Liver (tissue), 9 donors: ENCODE measurements around the gene CBLL2. TPM values are rescaled to one million over a fixed set of nuclear protein-coding genes. Genes with fewer than 3 reads are reported as not detected.

Experiments
- DNase-seq: peaks from one replicate; pipeline ENCODE4 v3.0.0-alpha.2; 2017; ENCODE audit warnings: low spot score
- H3K27ac ChIP-seq, 2 donors: one replicate each; pipeline ENCODE4 v1.7.0; 2013; ENCODE audit warnings: inconsistent platforms in 2 of 2, low read length in 2 of 2, control low read depth in 1 of 2, low read depth in 1 of 2, mild to moderate bottlenecking in 1 of 2
- H3K27me3 ChIP-seq, 4 donors: one replicate each; pipeline versions ENCODE4 v1.6.1 to v1.7.0; 2013; ENCODE audit warnings: low read length in 3 of 4, inconsistent platforms in 1 of 4, mild to moderate bottlenecking in 1 of 4, moderate library complexity in 1 of 4; ENCODE audit not compliant: control insufficient read depth in 4 of 4, insufficient read depth in 4 of 4
- H3K36me3 ChIP-seq, 4 donors: one replicate each; pipeline versions ENCODE4 v1.6.1 to v1.7.0; 2013; ENCODE audit warnings: low read length in 3 of 4, mild to moderate bottlenecking in 3 of 4, low read depth in 1 of 4, moderate library complexity in 1 of 4; ENCODE audit not compliant: control insufficient read depth in 4 of 4, insufficient read depth in 3 of 4
- H3K4me1 ChIP-seq, 4 donors: one replicate each; pipeline versions ENCODE4 v1.6.1 to v1.7.0; 2013; ENCODE audit warnings: low read length in 3 of 4, mild to moderate bottlenecking in 3 of 4, moderate library complexity in 1 of 4; ENCODE audit not compliant: control insufficient read depth in 4 of 4, insufficient read depth in 4 of 4
- H3K4me3 ChIP-seq, 3 donors: one replicate each; pipeline versions ENCODE4 v1.6.1 to v1.7.0; 2013; ENCODE audit warnings: low read length in 3 of 3, control low read depth in 1 of 3, low read depth in 1 of 3, mild to moderate bottlenecking in 1 of 3
- H3K9ac ChIP-seq, 2 donors: one replicate each; pipeline ENCODE4 v1.7.0; 2013; ENCODE audit warnings: low read length in 2 of 2, mild to moderate bottlenecking in 2 of 2, moderate library complexity in 2 of 2, control low read depth in 1 of 2, low read depth in 1 of 2
- H3K9me3 ChIP-seq, 4 donors: one replicate each; pipeline versions ENCODE4 v1.6.1 to v1.7.0; 2013; ENCODE audit warnings: low read length in 3 of 4; ENCODE audit not compliant: control insufficient read depth in 4 of 4
- EGR1 ChIP-seq, 2 donors: IDR thresholded peaks; 2 replicates each; pipeline ENCODE4 v1.6.1; 2016 to 2018; ENCODE audit warnings: antibody characterized with exemption in 2 of 2, low read depth in 2 of 2
- FOXA1 ChIP-seq: IDR thresholded peaks from 2 replicates; pipeline ENCODE4 v1.6.1; 2016; ENCODE audit warnings: antibody characterized with exemption
- FOXA2 ChIP-seq: IDR thresholded peaks from 2 replicates; pipeline ENCODE4 v1.6.1; 2016; ENCODE audit warnings: antibody characterized with exemption
- GABPA ChIP-seq, 2 donors: IDR thresholded peaks in 1 of 2; conservative IDR thresholded peaks in 1 of 2; 2 replicates each; pipeline ENCODE4 v1.6.1; 2016; ENCODE audit warnings: antibody characterized with exemption in 2 of 2, mild to moderate bottlenecking in 1 of 2, moderate library complexity in 1 of 2
- HNF4A ChIP-seq, 2 donors: conservative IDR thresholded peaks; 2 replicates each; pipeline ENCODE4 v1.6.1; 2016; ENCODE audit warnings: antibody characterized with exemption in 2 of 2, mild to moderate bottlenecking in 2 of 2
- JUND ChIP-seq, 2 donors: IDR thresholded peaks; 2 replicates each; pipeline ENCODE4 v1.6.1; 2016; ENCODE audit warnings: antibody characterized with exemption in 2 of 2
- MAX ChIP-seq: IDR thresholded peaks from 2 replicates; pipeline ENCODE4 v1.6.1; 2016; ENCODE audit warnings: antibody characterized with exemption
- NR2F2 ChIP-seq: IDR thresholded peaks from 2 replicates; pipeline ENCODE4 v1.6.1; 2016; ENCODE audit warnings: antibody characterized with exemption
- SP1 ChIP-seq: IDR thresholded peaks from 2 replicates; pipeline ENCODE4 v1.6.1; 2018; ENCODE audit warnings: antibody characterized with exemption, mild to moderate bottlenecking
- TAF1 ChIP-seq: conservative IDR thresholded peaks from 2 replicates; pipeline ENCODE4 v1.6.1; 2016; ENCODE audit warnings: antibody characterized with exemption, mild to moderate bottlenecking
- YY1 ChIP-seq: IDR thresholded peaks from 2 replicates; pipeline ENCODE4 v1.6.1; 2016; ENCODE audit warnings: antibody characterized with exemption, mild to moderate bottlenecking
- ZBTB33 ChIP-seq: IDR thresholded peaks from 2 replicates; pipeline ENCODE4 v1.6.1; 2016; ENCODE audit warnings: antibody characterized with exemption
- WGBS: extraction: QIAGEN DNeasy Blood & Tissue Kit; methylation state at CpG from one replicate; pipeline ENCODE4 v1.1.7; 2013; 5-methylcytosine and 5-hydroxymethylcytosine counted together
- polyA plus RNA-seq, 2 donors: library from polyadenylated mRNA; stranded (reverse) in 1 of 2; unstranded in 1 of 2; fragments of 200-250 nt in 1 of 2; fragments of >200 nt in 1 of 2; fragmentation: Nextera tagmentation in 1 of 2; extraction: Ambion mirVana in 1 of 2; gene quantifications; one replicate each; pipeline versions ENCODE4 v1.2.1 to v1.2.3, GENCODE V29; 2013 to 2015
- total RNA-seq, 2 donors: library from RNA; depleted of rRNA; stranded (reverse); fragments of >200 nt; gene quantifications; one replicate each; pipeline ENCODE4 v1.2.3, GENCODE V29; 2014
- TF ChIP-seq, protein P1 (sequence below): IDR thresholded peaks from 2 replicates; pipeline ENCODE4 v1.6.1; 2016; ENCODE audit warnings: antibody characterized with exemption, mild to moderate bottlenecking
- donor health status: healthy.
- donor health status: healthy.
- donor health status: healthy.
- donor health status: healthy.
- donor health status: healthy.

The CBLL2 gene
- total and polyA plus RNA-seq, 4 donors, result not detected

GRCh38 chrX:22247169-22247568 is 25.5 kb upstream of the CBLL2 start:
- Histone ChIP-seq H3K4me3 (no peak overlapping the region), H3K27ac (no peak overlapping the region), H3K4me1 (no peaks in the 10 kb centered on the region), H3K27me3 (peaks cover 0 to 5% (median 0%) of the 10 kb centered on the region in 4 donors), H3K36me3 (no peaks in the 10 kb centered on the region), H3K9me3 (no peaks in the 10 kb centered on the region), H3K9ac (no peak overlapping the region)
- no peak for DNase-seq
- WGBS, result 50% methylated on average over 1 of the region's 1 CpG
- TF ChIP-seq JUND (IDR thresholded peaks at IDR 0.05) (no peak), GABPA (IDR thresholded peaks at IDR 0.05 in 1 of 2, conservative IDR thresholded peaks at IDR 0.05 in 1 of 2) (no peak), EGR1 (IDR thresholded peaks at IDR 0.05; ENCODE audit: low read depth in 2 of 2) (no peak), HNF4A (conservative IDR thresholded peaks at IDR 0.05) (no peak), FOXA1 (no peak), SP1 (no peak), MAX (no peak), FOXA2 (no peak), TAF1 (no peak), NR2F2 (no peak)

DNA sequence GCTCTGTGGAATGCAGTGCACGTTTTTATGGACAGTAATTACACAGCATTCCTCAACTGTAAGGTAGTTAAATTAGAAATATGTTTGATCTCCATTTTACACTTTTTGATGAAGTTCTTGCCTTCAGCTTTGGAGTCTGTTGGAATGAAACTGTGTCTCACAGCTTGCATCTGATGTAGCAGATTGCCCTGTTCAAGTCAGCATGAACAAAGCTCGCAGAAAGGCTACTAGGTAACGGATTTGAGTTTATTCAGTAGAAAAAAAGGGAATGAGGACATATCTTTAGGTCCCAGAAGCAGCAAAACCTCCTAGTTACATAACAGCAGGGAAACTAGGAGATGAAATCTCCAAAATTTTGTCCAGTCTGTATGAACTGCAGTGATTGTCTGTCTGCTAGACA is 24.3 kb upstream of the CBLL2 start:
- 62% methylated on average over 3 of the region's 3 CpGs for WGBS
- TF ChIP-seq HNF4A (conservative IDR thresholded peaks at IDR 0.05) (no peak), ZBTB33 (no peak), TAF1 (no peak), FOXA1 (no peak)

DNA sequence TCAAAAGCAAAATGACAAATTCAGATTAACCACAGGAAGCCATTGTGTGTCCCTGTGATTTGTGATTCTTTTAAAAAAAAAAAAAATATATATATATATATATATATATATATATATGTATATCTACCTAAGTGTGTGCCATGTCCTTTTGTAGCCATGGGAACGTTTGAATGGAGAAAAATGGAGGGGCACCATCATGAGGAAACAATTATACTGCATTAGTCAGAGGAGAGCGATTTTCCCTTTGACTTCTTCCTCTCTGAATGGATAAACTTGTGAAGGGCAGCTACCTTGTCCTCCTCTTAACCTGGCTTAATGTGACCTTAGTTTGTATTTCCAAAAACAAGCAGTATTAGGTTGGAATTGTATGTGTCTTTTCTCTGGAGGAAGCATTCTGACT is 23.3 kb upstream of the CBLL2 start:
- Histone ChIP-seq H3K36me3 (no peaks in the 10 kb centered on the region), H3K9me3 (no peaks in the 10 kb centered on the region), H3K27me3 (peaks cover 0 to 5% (median 0%) of the 10 kb centered on the region in 4 donors), H3K4me1 (no peaks in the 10 kb centered on the region), H3K27ac (no peak overlapping the region), H3K4me3 (no peak overlapping the region), H3K9ac (no peak overlapping the region)
- DNase-seq, result no peak
- 59% methylated on average over 2 of the region's 2 CpGs for WGBS
- TF ChIP-seq, protein P1, sequence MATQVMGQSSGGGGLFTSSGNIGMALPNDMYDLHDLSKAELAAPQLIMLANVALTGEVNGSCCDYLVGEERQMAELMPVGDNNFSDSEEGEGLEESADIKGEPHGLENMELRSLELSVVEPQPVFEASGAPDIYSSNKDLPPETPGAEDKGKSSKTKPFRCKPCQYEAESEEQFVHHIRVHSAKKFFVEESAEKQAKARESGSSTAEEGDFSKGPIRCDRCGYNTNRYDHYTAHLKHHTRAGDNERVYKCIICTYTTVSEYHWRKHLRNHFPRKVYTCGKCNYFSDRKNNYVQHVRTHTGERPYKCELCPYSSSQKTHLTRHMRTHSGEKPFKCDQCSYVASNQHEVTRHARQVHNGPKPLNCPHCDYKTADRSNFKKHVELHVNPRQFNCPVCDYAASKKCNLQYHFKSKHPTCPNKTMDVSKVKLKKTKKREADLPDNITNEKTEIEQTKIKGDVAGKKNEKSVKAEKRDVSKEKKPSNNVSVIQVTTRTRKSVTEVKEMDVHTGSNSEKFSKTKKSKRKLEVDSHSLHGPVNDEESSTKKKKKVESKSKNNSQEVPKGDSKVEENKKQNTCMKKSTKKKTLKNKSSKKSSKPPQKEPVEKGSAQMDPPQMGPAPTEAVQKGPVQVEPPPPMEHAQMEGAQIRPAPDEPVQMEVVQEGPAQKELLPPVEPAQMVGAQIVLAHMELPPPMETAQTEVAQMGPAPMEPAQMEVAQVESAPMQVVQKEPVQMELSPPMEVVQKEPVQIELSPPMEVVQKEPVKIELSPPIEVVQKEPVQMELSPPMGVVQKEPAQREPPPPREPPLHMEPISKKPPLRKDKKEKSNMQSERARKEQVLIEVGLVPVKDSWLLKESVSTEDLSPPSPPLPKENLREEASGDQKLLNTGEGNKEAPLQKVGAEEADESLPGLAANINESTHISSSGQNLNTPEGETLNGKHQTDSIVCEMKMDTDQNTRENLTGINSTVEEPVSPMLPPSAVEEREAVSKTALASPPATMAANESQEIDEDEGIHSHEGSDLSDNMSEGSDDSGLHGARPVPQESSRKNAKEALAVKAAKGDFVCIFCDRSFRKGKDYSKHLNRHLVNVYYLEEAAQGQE, result no peak
- no peak for TF ChIP-seq YY1
- no peak for TF ChIP-seq ZBTB33
- TF ChIP-seq SP1, result no peak
- no peak for TF ChIP-seq NR2F2

More for the DNA sequence above, 24.3 kb upstream of the CBLL2 start:
- H3K4me1 ChIP-seq, result no peaks in the 10 kb centered on the region
- H3K9me3 ChIP-seq, result no peaks in the 10 kb centered on the region
- no peak overlapping the region for H3K27ac ChIP-seq
- no peak for DNase-seq
- H3K27me3 ChIP-seq, result peaks cover 0 to 5% (median 0%) of the 10 kb centered on the region in 4 donors
- H3K9ac ChIP-seq, result no peak overlapping the region
- no peak overlapping the region for H3K4me3 ChIP-seq
- no peaks in the 10 kb centered on the region for H3K36me3 ChIP-seq
